GM10248 (cell line): ENCODE results near the gene KAZN.

Source experiments
- CTCF ChIA-PET: fragments of 300-600 bp; sonication (Branson Sonifier 250); formaldehyde crosslinking; extraction: SDS; loops from one replicate; lab custom pipeline; 2021; ENCODE audit warnings: antibody characterized with exemption; lab: Yijun Ruan, JAX
- POLR2A ChIA-PET: fragments of 350-650 bp; sonication (Branson Sonifier 250); formaldehyde crosslinking; extraction: SDS; loops from one replicate; lab custom pipeline; 2020; ENCODE audit warnings: antibody characterized with exemption; lab: Yijun Ruan, JAX
- DNase-seq: peaks from one replicate; pipeline ENCODE4 v3.0.0; 2012; ENCODE audit errors: extremely low spot score
- CTCF ChIP-seq: IDR thresholded peaks from 2 replicates; pipeline ENCODE4 v1.5.1; 2012; ENCODE audit warnings: mild to moderate bottlenecking, low read depth; ENCODE audit errors: extremely low read depth, missing control alignments, control extremely low read depth

Gene KAZN

DNA sequence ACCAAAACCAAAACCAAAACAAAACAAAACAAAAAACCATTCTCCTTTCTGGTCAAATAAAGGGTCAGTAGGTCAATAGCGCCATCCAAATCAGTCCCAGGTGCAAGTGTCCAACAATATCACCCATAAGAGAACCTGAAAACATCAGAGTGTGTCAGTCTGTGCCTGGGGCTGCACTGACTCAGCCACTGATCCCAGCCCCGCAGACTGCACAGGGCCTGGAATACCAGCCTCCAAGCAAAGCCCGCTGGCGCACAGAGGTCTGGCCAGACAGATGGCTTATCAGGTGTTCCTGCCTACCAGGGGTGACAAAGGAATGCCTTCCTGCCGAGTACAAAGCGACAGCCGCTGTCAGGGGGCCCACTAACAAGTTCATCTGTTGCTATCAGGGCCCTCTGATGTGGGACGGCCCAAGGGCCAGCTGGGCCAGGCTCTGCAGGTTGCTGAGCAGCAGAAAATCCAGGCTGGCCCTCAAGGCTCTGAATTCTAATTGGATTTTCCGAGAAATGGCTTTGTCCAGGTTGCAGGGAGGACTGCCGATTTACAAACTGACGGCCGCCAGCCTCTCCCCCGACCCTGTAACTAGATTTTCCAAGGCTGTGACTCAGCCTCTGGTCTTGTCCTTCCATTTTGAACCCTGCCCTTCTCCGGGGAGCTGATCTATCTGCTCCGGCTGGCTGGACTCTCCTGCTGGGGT, 541.3 kb downstream of the KAZN start:
- DNase-seq = no peak
- no peak for TF ChIP-seq CTCF

GRCh38 chr1:15141935-15142539, 543.6 kb downstream of the KAZN start:
- POLR2A ChIA-PET = no interaction called here
- DNase-seq = no peak
- CTCF ChIA-PET = interaction anchor here (1.1 to 1.6 kb wide), 2 partner anchors 13 to 62 kb away, joined by 3 to 8 read pairs; no protein-coding TSS in a partner anchor
- no peak for TF ChIP-seq CTCF

More for the DNA sequence above, 541.3 kb downstream of the KAZN start:
- ChIA-PET CTCF (interaction anchor here (4.5 kb wide), 1 partner anchor 11 kb away, joined by 26 read pairs; no protein-coding TSS in a partner anchor), POLR2A (no interaction called here)

DNA sequence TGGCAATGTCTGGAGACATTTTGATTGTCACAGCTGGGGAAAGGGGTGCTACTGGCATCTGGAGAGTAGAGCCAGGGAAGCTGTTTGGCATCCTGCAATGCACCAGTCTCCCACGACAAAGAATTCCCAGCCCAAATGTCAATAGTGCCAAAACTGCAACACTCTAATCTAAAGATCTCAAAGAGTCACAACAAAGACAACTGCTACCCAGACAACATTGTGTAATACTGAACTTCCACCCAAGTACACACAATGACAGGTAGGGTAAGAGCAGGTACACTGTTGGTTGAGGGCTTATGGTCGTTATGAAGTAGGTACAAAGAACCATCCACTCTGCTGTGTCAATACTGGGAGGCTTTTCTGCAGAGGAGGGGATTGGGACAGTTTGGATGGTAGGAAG, 546.8 kb downstream of the KAZN start:
- CTCF ChIA-PET = interaction anchor here (0.9 to 1.6 kb wide), 2 partner anchors 8 to 17 kb away, joined by 3 to 7 read pairs; partner anchors contain the start of gene TMEM51
- POLR2A ChIA-PET = no interaction called here
- DNase-seq = no peak
- no peak for TF ChIP-seq CTCF

DNA sequence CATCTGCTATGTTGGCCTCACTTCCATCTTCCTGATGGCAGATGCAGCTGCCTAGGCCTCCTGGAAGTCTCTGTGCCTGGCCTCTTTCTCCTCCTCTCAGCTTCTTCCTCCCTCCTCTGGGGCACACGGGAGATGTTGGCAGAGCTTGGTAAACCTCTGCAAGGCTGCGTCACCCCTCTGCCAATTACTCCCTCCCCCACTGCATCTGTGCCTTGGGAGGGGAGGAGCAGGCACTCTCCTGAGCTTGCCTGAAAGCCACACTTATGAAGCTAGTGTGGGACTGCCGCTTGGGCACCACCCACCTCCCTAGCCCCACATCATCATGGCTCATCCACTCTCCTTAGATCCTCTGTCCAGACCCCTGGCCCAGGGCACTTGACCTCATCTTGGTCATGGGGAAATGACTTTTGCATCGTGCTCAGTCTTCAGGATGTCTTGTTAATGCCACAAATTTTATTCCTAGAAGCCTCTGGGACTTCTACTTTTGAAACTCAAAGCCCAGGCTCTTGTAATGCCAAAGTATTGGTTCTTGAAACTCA, 547.7 kb downstream of the KAZN start:
- POLR2A ChIA-PET = no interaction called here
- CTCF ChIA-PET = no interaction called here
- no peak for TF ChIP-seq CTCF
- DNase-seq = no peak

DNA sequence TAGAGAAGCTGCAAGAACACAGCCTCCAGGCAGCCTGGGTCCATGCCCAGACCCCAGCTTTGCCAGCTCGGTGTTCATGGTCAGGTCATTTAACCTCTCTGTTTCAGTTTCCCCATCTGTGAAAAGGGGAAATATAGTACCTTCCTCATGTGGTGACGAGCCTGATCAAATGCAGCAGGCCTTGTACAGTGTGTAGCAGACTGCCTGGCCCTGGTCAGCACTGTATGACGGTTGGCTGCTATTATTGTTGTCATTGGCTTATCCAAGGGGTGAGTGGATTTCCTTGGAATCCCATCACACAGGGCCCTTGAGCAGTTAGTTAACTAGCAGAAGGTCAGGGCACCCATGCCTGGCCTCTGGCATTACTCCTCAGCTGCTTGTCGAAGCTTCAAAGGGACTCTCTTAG, 548.5 kb downstream of the KAZN start:
- CTCF ChIA-PET = interaction anchor here (1.8 kb wide), 1 partner anchor 18 kb away, joined by 5 read pairs; no protein-coding TSS in a partner anchor

More for the DNA sequence above, 548.5 kb downstream of the KAZN start:
- DNase-seq = no peak
- no peak for TF ChIP-seq CTCF
- POLR2A ChIA-PET = no interaction called here
